Mucosa of stomach (tissue), 1 donor: ENCODE data around the gene MVD.
A peak's percentile ranks its signal among the peaks of the same experiment; 100 is the strongest.

Source experiments
- H3K27me3 ChIP-seq: one replicate; pipeline ENCODE4 v1.7.0; 2013; ENCODE audit warnings: mild to moderate bottlenecking, low read length; ENCODE audit not compliant: control insufficient read depth, insufficient read depth
- H3K36me3 ChIP-seq: one replicate; pipeline ENCODE4 v1.7.0; 2013; ENCODE audit warnings: low read length; ENCODE audit not compliant: control insufficient read depth, insufficient read depth
- H3K4me1 ChIP-seq: one replicate; pipeline ENCODE4 v1.7.0; 2013; ENCODE audit warnings: mild to moderate bottlenecking, low read length; ENCODE audit not compliant: control insufficient read depth, insufficient read depth
- H3K4me3 ChIP-seq: one replicate; pipeline ENCODE4 v1.7.0; 2013; ENCODE audit warnings: low read length
- H3K9ac ChIP-seq: one replicate; pipeline ENCODE4 v1.7.0; 2013; ENCODE audit warnings: mild to moderate bottlenecking, low read length, moderate library complexity
- H3K9me3 ChIP-seq: one replicate; pipeline ENCODE4 v1.7.0; 2013; ENCODE audit warnings: mild to moderate bottlenecking, low read length, moderate library complexity; ENCODE audit not compliant: control insufficient read depth
- donor health status: Pancreatic carcinoma.

The MVD gene

GRCh38 chr16:88685156-88686061 lies 22.5 kb upstream of the MVD start:
- no peaks in the 10 kb centered on the region for H3K36me3 ChIP-seq
- peaks cover 27% of the 10 kb centered on the region for H3K4me1 ChIP-seq
- peaks cover 50% of the 10 kb centered on the region for H3K27me3 ChIP-seq
- no peaks in the 10 kb centered on the region for H3K9me3 ChIP-seq
- no peak overlapping the region for H3K4me3 ChIP-seq
- peak overlapping the region; percentile 41 for H3K9ac ChIP-seq

- Histone ChIP-seq H3K36me3 (no peaks in the 10 kb centered on the region), H3K9me3 (no peaks in the 10 kb centered on the region), H3K4me3 (no peak overlapping the region), H3K4me1 (peaks cover 27% of the 10 kb centered on the region), H3K27me3 (peaks cover 50% of the 10 kb centered on the region), H3K9ac (no peak overlapping the region)
Measured at GRCh38 chr16:88684569-88685155, 21.8 kb upstream of the MVD start.

GRCh38 chr16:88681709-88682451 lies 19.0 kb upstream of the MVD start:
- H3K9me3 ChIP-seq = no peaks in the 10 kb centered on the region
- no peak overlapping the region for H3K9ac ChIP-seq
- no peak overlapping the region for H3K4me3 ChIP-seq
- H3K36me3 ChIP-seq = no peaks in the 10 kb centered on the region
- peaks cover 66% of the 10 kb centered on the region for H3K27me3 ChIP-seq
- H3K4me1 ChIP-seq = peaks cover 11% of the 10 kb centered on the region

- Histone ChIP-seq H3K9ac (no peak overlapping the region), H3K4me1 (peaks cover 8% of the 10 kb centered on the region), H3K27me3 (peaks cover 66% of the 10 kb centered on the region)
Measured at GRCh38 chr16:88681084-88681680, 18.3 kb upstream of the MVD start.

GRCh38 chr16:88680554-88681083 lies 17.7 kb upstream of the MVD start:
- H3K9me3 ChIP-seq = no peaks in the 10 kb centered on the region
- peaks cover 61% of the 10 kb centered on the region for H3K27me3 ChIP-seq
- H3K36me3 ChIP-seq = no peaks in the 10 kb centered on the region
- peaks cover 2% of the 10 kb centered on the region for H3K4me1 ChIP-seq
- no peak overlapping the region for H3K4me3 ChIP-seq
- no peak overlapping the region for H3K9ac ChIP-seq

More at GRCh38 chr16:88681084-88681680, 18.3 kb upstream of the MVD start:
- Histone ChIP-seq H3K36me3 (no peaks in the 10 kb centered on the region), H3K4me3 (no peak overlapping the region), H3K9me3 (no peaks in the 10 kb centered on the region)

GRCh38 chr16:88678224-88678979 lies 15.5 kb upstream of the MVD start:
- Histone ChIP-seq H3K4me1 (no peaks in the 10 kb centered on the region), H3K27me3 (peaks cover 40% of the 10 kb centered on the region), H3K4me3 (no peak overlapping the region), H3K9me3 (no peaks in the 10 kb centered on the region), H3K36me3 (no peaks in the 10 kb centered on the region), H3K9ac (no peak overlapping the region)

- no peak overlapping the region for H3K4me3 ChIP-seq
- H3K4me1 ChIP-seq = no peaks in the 10 kb centered on the region
- peaks cover 40% of the 10 kb centered on the region for H3K27me3 ChIP-seq
- no peaks in the 10 kb centered on the region for H3K9me3 ChIP-seq
- no peaks in the 10 kb centered on the region for H3K36me3 ChIP-seq
- no peak overlapping the region for H3K9ac ChIP-seq
Measured at GRCh38 chr16:88677721-88678120, 14.8 kb upstream of the MVD start.

GRCh38 chr16:88676502-88677242 lies 13.8 kb upstream of the MVD start:
- H3K4me3 ChIP-seq = no peak overlapping the region
- no peaks in the 10 kb centered on the region for H3K9me3 ChIP-seq
- H3K27me3 ChIP-seq = peaks cover 33% of the 10 kb centered on the region
- H3K9ac ChIP-seq = no peak overlapping the region
- H3K36me3 ChIP-seq = no peaks in the 10 kb centered on the region
- H3K4me1 ChIP-seq = no peaks in the 10 kb centered on the region

GRCh38 chr16:88673716-88674379 lies 11.0 kb upstream of the MVD start:
- Histone ChIP-seq H3K27me3 (peaks cover 22% of the 10 kb centered on the region), H3K4me3 (no peak overlapping the region), H3K9ac (no peak overlapping the region), H3K36me3 (no peaks in the 10 kb centered on the region), H3K9me3 (no peaks in the 10 kb centered on the region), H3K4me1 (no peaks in the 10 kb centered on the region)

GRCh38 chr16:88672776-88673175 lies 9.9 kb upstream of the MVD start:
- no peak overlapping the region for H3K4me3 ChIP-seq
- H3K36me3 ChIP-seq = no peaks in the 10 kb centered on the region
- no peaks in the 10 kb centered on the region for H3K4me1 ChIP-seq
- H3K9me3 ChIP-seq = no peaks in the 10 kb centered on the region
- no peak overlapping the region for H3K9ac ChIP-seq
- H3K27me3 ChIP-seq = peaks cover 11% of the 10 kb centered on the region
